Stimulated activated CD8-positive, alpha-beta memory T cell treated with anti-CD3 and anti-CD28 coated beads, Interleukin-12 subunit alpha, Interleukin-12 subunit beta, amount 100 ng/mL, for 24 hours (primary cell): ENCODE data around the gene DIMT1.

Experiments
- DNase-seq: peaks from one replicate; pipeline ENCODE4 v3.0.0-alpha.2; 2020; ENCODE audit errors: extremely low read depth

The DIMT1 gene

GRCh38 chr5:62371409-62371808 is 32.3 kb downstream of the DIMT1 start:
- no peak for DNase-seq

- DNase-seq, result no peak
These were observed 34.7 kb downstream of the DIMT1 start for GRCh38 chr5:62369039-62369438.

- no peak for DNase-seq
These were observed 41.0 kb downstream of the DIMT1 start for GRCh38 chr5:62362701-62363100.

- no peak for DNase-seq
These were observed 49.5 kb downstream of the DIMT1 start for GRCh38 chr5:62354028-62354874.

- no peak for DNase-seq
These were observed 54.8 kb downstream of the DIMT1 start for GRCh38 chr5:62348723-62349481.

GRCh38 chr5:62347928-62348327 is 55.8 kb downstream of the DIMT1 start:
- no peak for DNase-seq

- no peak for DNase-seq
These were observed 57.0 kb downstream of the DIMT1 start for GRCh38 chr5:62346748-62347147.

- DNase-seq, result no peak
These were observed 60.3 kb downstream of the DIMT1 start for GRCh38 chr5:62343428-62343827.

GRCh38 chr5:62342476-62342837 is 61.2 kb downstream of the DIMT1 start:
- DNase-seq, result no peak

- no peak for DNase-seq
These were observed 61.8 kb downstream of the DIMT1 start for GRCh38 chr5:62341783-62342475.

- no peak for DNase-seq
These were observed 62.7 kb downstream of the DIMT1 start for GRCh38 chr5:62340979-62341378.

GRCh38 chr5:62340392-62340791 is 63.3 kb downstream of the DIMT1 start:
- DNase-seq, result no peak
